GM12872 (cell line): Measurements from ENCODE around the gene LSAMP.

Source experiments
- TF ChIP-seq, protein P1 (sequence below): IDR thresholded peaks from 3 replicates; pipeline ENCODE4 v1.5.1; 2011; ENCODE audit warnings: low read depth, mild to moderate bottlenecking, low read length, moderate library complexity; ENCODE audit not compliant: insufficient read depth

LSAMP gene

DNA sequence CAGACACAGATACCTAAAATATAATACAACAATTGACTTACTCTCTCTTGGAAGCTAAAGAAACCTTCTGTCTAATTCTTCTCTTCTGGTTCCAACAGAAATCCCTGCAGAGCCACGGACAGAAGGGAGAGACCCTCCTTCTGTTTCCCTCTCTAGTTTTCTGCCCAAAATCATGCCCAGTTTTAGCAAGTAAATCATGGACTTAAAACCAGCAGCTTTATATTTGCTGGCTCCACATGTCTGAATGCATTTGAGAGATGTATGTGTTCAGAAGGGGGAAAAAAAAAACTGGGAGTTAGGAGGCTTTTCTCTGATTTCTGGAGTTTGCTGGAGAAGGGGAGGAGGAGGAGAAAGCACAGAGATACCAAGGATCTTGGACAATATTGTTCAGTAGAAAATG is 147.1 kb downstream of the LSAMP start:
- TF ChIP-seq, protein P1, sequence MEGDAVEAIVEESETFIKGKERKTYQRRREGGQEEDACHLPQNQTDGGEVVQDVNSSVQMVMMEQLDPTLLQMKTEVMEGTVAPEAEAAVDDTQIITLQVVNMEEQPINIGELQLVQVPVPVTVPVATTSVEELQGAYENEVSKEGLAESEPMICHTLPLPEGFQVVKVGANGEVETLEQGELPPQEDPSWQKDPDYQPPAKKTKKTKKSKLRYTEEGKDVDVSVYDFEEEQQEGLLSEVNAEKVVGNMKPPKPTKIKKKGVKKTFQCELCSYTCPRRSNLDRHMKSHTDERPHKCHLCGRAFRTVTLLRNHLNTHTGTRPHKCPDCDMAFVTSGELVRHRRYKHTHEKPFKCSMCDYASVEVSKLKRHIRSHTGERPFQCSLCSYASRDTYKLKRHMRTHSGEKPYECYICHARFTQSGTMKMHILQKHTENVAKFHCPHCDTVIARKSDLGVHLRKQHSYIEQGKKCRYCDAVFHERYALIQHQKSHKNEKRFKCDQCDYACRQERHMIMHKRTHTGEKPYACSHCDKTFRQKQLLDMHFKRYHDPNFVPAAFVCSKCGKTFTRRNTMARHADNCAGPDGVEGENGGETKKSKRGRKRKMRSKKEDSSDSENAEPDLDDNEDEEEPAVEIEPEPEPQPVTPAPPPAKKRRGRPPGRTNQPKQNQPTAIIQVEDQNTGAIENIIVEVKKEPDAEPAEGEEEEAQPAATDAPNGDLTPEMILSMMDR, result no peak

DNA sequence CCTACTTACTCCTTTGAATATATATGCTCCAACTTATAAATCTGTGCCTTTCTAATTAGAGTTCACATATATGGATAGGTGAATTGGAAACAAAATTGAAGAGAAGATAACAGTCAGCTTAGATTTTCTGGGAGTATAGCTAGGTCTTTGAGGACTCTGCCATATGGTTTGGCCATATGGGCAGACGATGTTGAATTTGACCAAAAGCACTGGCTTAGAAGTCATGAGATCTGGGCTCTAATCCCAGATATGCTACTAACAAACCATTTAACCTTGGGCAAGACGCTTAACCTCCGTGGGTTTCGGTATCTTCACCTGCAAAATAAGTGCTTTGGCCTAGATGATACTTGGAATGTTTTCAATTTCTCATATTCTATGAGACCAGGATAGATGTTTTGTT is 154.1 kb downstream of the LSAMP start:
- TF ChIP-seq, protein P1, result no peak

DNA sequence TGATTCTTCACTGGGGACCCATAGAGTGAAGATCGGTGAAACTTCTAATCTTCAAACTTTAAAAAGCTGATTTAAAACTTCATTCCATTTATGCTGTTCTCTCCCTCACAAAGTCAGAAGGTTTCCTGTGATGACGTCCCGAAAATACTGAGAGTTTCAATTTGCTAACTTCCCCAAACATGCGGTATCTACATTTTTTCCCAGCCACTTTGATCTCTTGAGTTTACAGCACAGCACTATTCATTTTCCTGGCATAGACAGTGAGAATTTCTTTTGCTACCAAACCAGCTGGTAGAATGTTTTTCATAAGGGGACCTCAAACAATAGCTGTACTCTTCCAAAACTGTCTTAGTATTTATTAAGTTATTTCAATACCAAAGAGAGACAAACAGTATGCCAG is 156.8 kb downstream of the LSAMP start:
- TF ChIP-seq, protein P1, result no peak

DNA sequence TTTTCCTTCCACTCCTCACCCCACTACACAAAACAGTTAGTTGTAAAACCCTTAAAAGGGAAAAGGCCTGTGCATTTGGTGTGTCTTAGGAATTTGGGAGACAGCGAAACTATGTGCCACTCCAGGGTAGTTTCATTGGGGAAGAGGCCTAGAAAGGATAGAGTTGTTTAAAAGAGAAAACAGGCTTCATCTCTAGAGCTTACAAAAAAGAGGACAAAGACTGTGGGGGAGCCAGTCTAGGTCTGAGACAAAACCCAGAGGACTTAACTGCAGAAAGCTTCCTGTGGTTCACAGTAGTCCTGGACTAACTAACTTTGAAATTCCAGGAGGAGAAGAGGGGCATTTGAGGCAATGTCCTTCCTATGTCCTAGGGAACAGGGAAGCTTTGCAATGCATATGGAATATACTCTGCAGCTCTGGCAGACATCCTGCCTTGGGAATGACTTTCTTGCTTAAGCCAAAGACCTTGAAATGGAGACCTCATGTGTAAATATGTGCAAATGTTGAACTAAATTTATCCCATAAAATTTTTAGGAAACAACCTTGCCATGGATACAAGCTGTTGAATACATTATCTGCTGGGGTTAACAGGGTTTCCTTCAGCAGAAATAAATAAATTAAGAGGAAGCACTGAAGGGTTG is 159.4 kb downstream of the LSAMP start:
- TF ChIP-seq, protein P1, result no peak

DNA sequence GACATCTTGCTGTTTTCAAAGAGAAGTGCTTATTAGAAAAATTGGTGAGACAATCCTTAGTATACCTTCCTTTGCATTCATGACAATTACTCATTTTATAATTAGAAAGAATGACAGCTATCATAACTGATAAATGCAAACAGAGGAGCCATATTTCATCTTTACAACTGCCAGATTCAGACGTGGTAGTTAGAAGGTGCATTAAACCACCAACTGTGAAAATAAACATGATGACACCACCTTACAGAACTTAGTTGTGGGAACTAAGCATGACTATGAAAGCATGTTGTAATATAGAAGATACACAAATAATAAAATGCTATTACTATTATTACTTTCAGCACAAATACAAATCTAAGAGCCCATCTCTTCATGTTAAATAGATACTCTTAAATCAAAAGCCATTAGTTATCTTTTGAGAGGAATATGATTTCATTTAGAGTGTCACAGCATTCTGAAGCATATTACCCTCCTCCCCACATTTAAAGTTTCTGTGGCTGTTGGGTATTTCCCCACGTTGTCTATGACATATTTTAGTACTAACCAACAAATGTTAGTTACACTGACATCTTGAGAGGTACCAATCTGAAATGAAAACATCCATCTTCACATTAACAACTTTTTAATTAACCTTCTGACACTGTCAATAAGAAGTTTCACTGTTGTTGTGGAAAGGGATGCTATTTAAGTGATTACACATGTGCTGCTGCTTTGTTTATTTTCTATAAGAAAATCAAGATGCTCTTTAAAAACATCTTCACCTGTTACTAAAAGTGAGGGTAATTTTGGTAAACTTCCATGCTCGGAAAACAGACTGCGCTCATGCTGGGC is 163.8 kb downstream of the LSAMP start:
- TF ChIP-seq, protein P1, result no peak

DNA sequence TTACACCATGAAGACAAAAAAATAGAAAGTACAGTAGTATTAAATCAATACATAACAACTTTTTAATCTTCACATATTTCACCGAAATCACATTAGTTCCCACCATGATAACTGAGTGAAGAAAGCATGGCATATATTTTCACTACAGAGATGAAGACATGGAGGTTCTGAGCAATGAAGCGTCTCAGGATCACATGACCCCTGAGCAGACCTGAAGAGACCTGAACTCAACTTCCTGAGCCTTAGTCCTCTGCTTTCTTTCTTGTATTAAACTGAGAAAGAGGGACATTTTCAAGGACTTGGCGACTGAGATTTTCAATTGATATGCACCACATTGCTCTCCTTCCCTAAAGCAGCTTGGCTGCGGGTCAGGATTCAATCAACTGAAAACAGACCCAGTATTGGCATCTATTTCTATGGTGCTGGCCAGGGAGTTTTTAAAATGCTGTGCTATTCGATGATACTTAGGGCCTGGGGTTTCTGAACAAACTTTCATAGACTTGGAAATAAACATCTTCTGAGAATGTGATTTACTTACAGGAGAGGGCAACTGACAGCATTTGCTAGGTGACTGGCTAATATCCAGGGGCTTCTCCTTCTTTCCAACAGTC is 165.1 kb downstream of the LSAMP start:
- TF ChIP-seq, protein P1, result no peak

DNA sequence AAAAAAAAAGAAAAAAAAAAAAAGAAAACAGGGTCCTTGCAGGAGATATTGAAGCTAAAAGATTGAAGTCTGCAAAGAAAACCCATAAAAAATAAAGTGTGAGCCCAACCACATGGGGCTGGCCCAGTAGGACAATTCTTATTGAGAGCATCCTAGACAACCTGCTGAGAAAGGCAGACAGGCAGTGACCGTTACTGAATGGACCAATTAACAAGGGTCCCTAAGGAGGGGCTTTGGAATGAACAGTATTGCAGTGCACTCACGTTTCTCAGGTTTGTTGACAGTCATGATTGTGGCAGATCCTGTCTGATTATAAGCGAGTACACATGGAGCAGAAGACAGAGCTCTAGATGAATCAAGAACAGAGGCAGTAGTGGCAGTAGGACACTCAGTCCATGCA is 168.6 kb downstream of the LSAMP start:
- TF ChIP-seq, protein P1, result no peak
